Muscle layer of duodenum (tissue), 2 donors: Measurements from ENCODE around the gene AKNA.

ENCODE experiments used
- H3K27ac ChIP-seq: one replicate; pipeline ENCODE4 v1.7.0; 2013; ENCODE audit warnings: mild to moderate bottlenecking, low read length
- H3K27me3 ChIP-seq: one replicate; pipeline ENCODE4 v1.7.0; 2013; ENCODE audit warnings: low read depth, mild to moderate bottlenecking, control low read depth, low read length
- H3K36me3 ChIP-seq, 2 donors: one replicate each; pipeline ENCODE4 v1.7.0; 2013; ENCODE audit warnings: low read length in 2 of 2, control low read depth in 1 of 2, mild to moderate bottlenecking in 1 of 2; ENCODE audit not compliant: insufficient read depth in 2 of 2, control insufficient read depth in 1 of 2
- H3K4me1 ChIP-seq, 2 donors: one replicate each; pipeline ENCODE4 v1.7.0; 2013; ENCODE audit warnings: low read length in 2 of 2, mild to moderate bottlenecking in 2 of 2, control low read depth in 1 of 2, moderate library complexity in 1 of 2; ENCODE audit not compliant: insufficient read depth in 2 of 2, control insufficient read depth in 1 of 2
- H3K4me3 ChIP-seq, 2 donors: one replicate each; pipeline ENCODE4 v1.7.0; 2013; ENCODE audit warnings: low read length in 2 of 2, low read depth in 1 of 2, mild to moderate bottlenecking in 1 of 2
- H3K9me3 ChIP-seq, 2 donors: one replicate each; pipeline ENCODE4 v1.7.0; 2013; ENCODE audit warnings: low read length in 2 of 2, control low read depth in 1 of 2, mild to moderate bottlenecking in 1 of 2; ENCODE audit not compliant: control insufficient read depth in 1 of 2
- donor health status: healthy.

Gene AKNA

DNA sequence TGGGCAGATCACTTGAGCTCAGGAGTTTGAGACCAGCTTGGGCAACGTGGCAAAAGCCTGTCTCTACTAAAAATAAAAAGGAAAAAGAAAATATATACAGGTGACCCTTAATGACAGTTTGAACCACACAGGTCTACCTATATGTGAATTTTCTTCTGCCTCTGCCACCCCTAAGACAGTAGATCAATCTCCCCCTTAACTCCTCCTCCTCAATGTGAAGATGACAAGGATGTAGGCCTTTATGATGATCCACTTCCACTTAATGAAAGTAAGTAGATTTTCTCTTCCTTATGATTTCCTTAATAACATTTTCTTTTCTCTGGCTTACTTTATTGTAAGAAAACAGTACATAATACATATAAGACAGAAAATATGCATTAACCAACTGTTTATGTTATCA is 3.4 kb downstream of the AKNA start:
- peak overlapping the region; percentile 93 for H3K27ac ChIP-seq
- no peaks in the 10 kb centered on the region for H3K9me3 ChIP-seq
- peaks cover 30 to 65% of the 10 kb centered on the region in 2 donors for H3K4me1 ChIP-seq
- peaks cover 10 to 16% of the 10 kb centered on the region in 2 donors for H3K36me3 ChIP-seq
- no peaks in the 10 kb centered on the region for H3K27me3 ChIP-seq
- no peak overlapping the region for H3K4me3 ChIP-seq

DNA sequence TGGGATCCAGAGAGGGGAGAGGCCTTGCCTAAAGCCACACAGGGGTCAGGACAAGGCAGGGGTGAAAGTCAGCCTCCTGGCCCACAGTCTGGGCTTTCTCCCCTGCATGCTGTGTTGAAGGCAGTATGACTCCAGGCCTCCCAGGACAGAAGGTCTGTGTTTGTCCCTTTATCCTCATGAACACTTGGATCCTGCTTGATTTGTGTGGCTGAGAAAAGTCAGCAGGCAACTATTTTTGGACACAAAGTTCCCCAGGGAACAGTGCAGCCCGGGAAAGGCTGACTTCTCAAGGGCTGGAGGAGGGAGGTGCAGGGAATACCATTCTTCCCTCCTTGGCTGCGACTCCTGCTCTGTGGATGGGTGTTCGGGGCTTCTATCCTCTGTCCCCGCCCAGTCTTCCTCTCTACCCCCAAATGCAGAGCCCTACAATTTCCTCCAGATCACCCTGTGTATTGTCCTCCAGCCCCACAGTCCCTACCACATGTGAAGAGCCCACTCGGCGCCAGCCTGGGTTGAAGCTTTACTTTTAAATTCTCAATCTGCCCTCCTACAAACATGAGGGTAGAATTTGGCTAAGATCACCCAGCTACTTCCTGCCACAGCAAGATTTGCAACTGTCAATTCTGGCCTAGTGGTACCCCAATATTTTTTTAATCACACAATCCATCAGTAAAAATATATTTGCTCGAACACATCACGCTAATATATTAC is 4.1 kb downstream of the AKNA start:
- no peaks in the 10 kb centered on the region for H3K9me3 ChIP-seq
- H3K4me3 ChIP-seq: peak overlapping the region; percentile 31 to 39
- H3K27me3 ChIP-seq: no peaks in the 10 kb centered on the region

DNA sequence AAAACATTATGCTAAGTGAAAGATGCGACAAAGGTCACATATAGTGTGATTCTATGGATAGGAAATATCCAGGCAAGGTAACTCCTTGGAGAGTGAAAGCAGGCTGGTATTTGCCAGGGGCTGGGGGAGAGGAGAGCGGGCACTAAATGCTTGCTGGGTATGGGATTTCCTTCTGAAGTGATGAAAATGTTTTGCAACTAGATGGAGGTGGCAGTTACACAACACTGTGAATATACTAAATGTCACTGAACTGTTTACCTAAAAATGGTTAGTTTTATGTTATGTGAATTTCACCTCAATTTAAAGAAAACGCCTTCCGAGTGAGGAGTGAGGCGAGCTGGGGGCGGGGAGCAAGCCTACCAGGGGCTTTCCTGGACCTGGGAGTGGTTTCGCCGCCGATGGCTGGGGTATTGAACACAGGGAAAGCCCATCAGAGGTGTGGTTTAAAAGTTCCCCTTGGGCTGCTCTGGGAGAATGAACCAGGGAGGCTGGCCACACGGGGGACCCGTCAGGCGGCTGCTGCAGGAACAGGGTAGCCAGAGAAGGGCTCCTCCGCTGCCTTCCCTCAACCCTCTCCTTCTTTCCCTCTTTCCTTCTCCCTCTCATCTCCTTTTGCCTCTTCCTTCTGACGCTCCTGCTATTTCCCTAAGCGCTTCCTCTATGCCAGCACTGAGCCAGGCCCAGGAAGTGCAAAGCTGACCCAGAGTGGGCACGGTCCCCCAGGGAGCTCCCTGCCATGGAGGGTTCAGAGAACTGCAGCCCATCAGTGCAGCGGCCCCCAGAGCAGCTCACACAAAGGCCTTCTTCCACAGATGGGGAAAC is 4.9 kb downstream of the AKNA start:
- H3K27me3 ChIP-seq: no peaks in the 10 kb centered on the region
- H3K27ac ChIP-seq: peak overlapping the region; percentile 76
- H3K9me3 ChIP-seq: no peaks in the 10 kb centered on the region
- H3K36me3 ChIP-seq: peaks cover 12 to 23% of the 10 kb centered on the region in 2 donors
- H3K4me1 ChIP-seq: peaks cover 23 to 51% of the 10 kb centered on the region in 2 donors
- peak overlapping the region; percentile 31 to 39 for H3K4me3 ChIP-seq

More for the DNA sequence above, 4.1 kb downstream of the AKNA start:
- H3K27ac ChIP-seq: peak overlapping the region; percentile 76
- H3K36me3 ChIP-seq: peaks cover 12 to 22% of the 10 kb centered on the region in 2 donors
- H3K4me1 ChIP-seq: peaks cover 30 to 58% of the 10 kb centered on the region in 2 donors

DNA sequence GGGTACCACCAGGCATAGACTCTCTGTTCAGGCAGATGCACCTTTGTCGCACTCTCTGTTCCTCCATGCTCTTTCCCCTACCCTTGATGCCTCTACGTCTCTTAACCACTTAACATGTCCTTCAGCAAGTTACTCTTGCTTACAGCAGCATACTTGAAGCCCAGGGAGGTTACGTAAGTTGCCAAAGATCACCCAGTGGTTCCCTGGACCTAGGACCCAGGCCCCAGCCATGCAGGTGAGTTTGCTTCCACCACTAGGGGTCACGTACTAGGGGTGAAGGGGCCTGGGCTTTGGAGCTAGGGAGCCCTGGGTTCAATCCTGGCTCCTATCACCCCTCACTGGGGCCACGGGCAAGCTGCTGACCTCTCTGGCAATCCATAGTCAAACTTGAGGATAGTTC is 8.9 kb downstream of the AKNA start:
- H3K9me3 ChIP-seq: no peaks in the 10 kb centered on the region
- no peaks in the 10 kb centered on the region for H3K27me3 ChIP-seq
- H3K4me3 ChIP-seq: no peak overlapping the region
- peaks cover 5 to 21% of the 10 kb centered on the region in 2 donors for H3K4me1 ChIP-seq
- no peak overlapping the region for H3K27ac ChIP-seq
- H3K36me3 ChIP-seq: peaks cover 36 to 40% of the 10 kb centered on the region in 2 donors

DNA sequence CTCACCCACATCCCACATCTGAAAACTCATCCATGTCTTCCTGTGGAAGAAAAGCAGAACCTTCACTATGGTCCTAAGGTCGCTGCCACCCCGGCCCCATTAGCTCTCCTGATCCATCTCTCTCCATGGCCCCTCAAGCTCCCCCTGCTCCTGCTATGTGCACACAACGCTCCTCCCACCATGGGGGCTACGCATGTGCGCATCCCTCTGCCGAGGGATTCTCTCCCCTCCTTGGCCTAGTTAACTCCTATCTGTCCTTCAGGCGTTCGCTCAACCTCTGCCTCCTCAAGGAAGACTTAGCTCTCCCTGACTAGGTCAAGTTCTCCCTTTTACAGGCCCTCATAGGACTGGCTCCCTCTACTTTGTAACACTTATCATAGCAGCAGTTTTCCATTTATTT is 9.8 kb downstream of the AKNA start:
- Histone ChIP-seq H3K4me1 (peaks cover 3 to 14% of the 10 kb centered on the region in 2 donors), H3K27ac (no peak overlapping the region), H3K9me3 (no peaks in the 10 kb centered on the region), H3K36me3 (peaks cover 32 to 46% of the 10 kb centered on the region in 2 donors), H3K4me3 (no peak overlapping the region), H3K27me3 (no peaks in the 10 kb centered on the region)

DNA sequence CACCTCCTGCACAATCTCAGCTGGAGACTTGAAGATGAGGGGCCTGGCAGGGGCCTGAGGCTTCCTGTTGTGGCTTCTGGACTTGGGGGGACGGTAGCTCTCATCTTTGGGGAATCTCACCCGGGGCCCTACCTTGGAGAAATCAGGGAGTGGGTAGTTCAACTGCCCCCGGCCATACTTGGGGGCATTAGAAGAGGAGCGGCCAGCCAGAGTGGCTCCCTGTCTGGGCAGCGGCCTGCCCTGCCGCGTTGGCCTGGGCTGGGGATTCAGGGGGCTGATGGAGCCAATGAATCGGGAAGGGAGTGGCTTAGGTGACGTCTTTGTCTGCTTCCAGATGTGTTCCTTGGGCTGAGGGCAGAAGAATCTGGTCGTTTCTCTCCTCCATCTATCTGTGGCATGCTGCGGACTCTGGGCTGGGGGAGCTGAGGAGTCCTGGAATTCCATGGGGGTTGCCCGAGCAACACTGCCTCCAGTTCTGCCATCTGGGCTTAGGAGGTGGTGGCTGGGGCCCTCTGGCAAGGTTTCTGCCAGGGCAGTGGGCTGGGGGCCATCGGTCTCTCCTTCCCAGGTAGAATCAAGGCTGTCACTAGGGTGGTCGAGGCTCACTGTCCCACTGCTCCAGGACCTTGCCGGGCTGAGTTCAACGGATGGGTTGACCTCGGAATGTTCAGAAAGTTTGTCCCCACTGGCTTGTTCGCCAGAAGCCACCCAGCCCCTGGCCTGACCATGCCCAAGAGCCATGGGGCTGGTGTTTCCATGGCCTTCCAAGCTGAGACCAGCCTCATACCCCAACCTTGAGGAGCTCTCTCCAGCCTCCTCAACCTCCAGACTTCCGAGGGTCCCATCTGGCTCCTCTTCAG is 11.0 kb downstream of the AKNA start:
- Histone ChIP-seq H3K4me3 (no peak overlapping the region), H3K4me1 (peaks cover 3 to 14% of the 10 kb centered on the region in 2 donors), H3K36me3 (peaks cover 32 to 46% of the 10 kb centered on the region in 2 donors), H3K9me3 (no peaks in the 10 kb centered on the region), H3K27me3 (no peaks in the 10 kb centered on the region), H3K27ac (no peak overlapping the region)

DNA sequence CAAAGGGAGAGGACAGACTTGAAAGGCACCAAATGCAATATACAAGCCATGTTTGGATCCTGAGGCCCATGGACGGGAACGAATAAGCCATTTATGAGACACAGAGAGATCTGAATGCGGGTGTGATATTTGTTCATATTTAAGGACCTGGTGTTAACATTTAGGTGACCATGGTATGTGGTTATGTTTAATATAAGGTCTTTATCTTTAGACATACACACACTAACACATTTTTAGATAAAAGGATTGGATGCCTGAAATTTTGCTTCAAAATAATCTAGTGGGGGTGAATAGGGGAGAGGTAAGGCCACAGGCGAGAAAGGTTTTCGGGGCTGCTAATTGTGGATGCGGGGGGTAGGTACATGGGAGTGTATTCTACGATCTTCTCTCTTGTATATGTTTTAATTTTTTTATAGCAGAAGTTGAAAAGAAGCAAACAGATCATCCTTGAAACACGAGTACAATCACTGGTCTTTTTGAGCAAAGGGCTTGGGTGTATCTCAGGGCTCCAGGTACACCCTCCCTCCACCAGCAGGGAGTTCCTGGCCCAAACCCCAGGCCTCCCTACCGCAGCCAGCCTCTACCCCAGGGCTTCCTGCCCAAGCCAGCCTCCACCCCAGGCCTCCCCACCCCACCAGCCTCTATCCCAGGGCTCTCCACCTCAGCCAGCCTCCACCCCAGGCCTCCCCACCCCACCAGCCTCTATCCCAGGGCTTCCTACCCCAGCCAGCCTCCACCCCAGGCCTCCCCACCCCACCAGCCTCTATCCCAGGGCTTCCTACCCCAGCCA is 12.2 kb downstream of the AKNA start:
- H3K27ac ChIP-seq: no peak overlapping the region
- no peaks in the 10 kb centered on the region for H3K27me3 ChIP-seq
- H3K36me3 ChIP-seq: peaks cover 26 to 46% of the 10 kb centered on the region in 2 donors
- no peak overlapping the region for H3K4me3 ChIP-seq
- H3K9me3 ChIP-seq: no peaks in the 10 kb centered on the region
- peaks cover 3 to 22% of the 10 kb centered on the region in 2 donors for H3K4me1 ChIP-seq

DNA sequence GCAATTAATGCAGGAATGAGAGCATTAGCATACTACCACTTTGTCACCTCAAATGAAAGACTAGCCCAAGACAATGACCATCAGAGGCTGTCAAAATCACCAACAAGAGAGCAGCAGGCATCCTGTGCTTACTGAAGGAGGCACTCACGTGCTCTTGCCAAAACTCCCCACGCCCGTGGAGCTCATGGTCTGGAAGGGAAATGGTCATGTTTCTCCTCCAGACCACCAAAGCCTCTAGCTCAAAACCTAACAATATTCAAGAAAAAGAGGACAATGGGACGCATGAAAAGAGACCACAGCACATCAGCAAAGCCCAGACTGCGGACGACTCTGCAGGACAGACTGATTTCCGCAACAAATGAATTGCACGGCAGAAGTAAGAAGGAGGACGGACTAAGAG is 12.8 kb downstream of the AKNA start:
- H3K9me3 ChIP-seq: no peaks in the 10 kb centered on the region
- peaks cover 3 to 22% of the 10 kb centered on the region in 2 donors for H3K4me1 ChIP-seq
- H3K36me3 ChIP-seq: peaks cover 26 to 42% of the 10 kb centered on the region in 2 donors
- H3K4me3 ChIP-seq: no peak overlapping the region
- no peaks in the 10 kb centered on the region for H3K27me3 ChIP-seq
- no peak overlapping the region for H3K27ac ChIP-seq

DNA sequence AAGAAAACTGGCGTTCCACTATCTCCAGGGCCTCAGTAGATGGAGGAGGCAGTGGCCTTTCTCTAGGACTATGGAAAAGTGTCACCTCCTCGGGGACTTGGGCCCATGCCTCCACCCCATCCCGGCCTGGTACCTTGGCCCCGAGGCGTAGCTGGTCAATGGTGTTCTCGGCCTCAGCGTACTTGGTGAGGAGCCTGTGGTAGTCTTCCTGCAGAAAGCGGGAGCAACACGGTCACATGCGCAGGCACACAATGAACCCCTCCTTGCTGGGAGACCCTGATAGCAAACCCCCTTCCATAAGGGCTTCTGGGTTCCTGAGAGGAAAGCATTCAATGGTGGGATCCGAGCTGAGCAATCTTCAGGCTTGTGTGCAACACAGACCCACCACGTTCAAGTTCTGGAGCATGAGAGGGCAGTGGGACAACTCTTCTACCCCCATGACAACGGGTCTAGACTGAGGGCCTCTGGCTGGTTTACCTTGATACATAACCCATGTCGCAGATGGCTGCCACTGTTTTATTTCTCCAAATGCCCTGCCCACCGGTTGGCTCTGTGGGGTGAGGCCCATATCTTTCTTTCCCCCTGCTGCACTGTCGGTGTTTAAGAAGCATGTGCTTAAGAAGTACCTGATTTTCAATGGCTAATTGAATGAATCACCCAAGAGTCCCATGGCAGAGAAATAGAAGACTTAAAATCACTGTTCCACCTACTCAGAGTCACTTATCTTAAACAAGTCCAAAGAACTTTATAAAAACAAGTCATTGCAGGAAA is 13.6 kb downstream of the AKNA start:
- Histone ChIP-seq H3K4me3 (no peak overlapping the region), H3K4me1 (peaks cover 3 to 22% of the 10 kb centered on the region in 2 donors), H3K9me3 (no peaks in the 10 kb centered on the region), H3K27me3 (no peaks in the 10 kb centered on the region), H3K27ac (no peak overlapping the region), H3K36me3 (peaks cover 19 to 37% of the 10 kb centered on the region in 2 donors)

DNA sequence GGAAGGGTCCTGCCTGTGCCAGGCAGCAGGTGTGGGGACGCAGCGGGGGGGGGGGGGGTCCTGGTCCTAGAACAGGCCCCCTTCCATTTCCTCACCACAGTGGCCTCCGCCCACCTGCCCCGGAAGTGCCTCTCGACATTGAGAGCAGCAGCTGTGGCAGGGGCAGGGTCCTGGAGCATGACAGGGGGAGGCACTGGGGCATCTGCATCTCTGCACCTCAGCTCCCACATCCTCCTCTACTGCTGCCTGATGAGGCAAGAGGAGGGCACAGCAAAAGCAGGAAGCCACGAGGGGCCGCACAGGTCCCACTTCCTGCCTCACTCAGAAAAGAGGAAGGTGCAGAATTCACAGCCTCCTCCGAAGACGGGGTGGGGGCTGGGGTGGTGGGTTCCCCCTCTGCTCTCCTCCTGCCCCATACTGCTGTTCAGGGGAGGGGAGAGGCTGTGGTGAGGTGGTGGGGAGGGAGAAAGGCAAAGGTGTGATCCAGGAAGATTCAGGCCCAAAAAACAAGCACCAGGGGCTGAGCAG is 14.8 kb downstream of the AKNA start:
- no peaks in the 10 kb centered on the region for H3K27me3 ChIP-seq
- peak overlapping the region in 1 of 2 donors; percentile 11 for H3K4me3 ChIP-seq
- peaks cover 3 to 22% of the 10 kb centered on the region in 2 donors for H3K4me1 ChIP-seq
- H3K27ac ChIP-seq: peak overlapping the region; percentile 39
- peaks cover 20 to 41% of the 10 kb centered on the region in 2 donors for H3K36me3 ChIP-seq
- H3K9me3 ChIP-seq: no peaks in the 10 kb centered on the region
